Measurements from ENCODE around the gene DUSP9.

The DUSP9 gene

DNA sequence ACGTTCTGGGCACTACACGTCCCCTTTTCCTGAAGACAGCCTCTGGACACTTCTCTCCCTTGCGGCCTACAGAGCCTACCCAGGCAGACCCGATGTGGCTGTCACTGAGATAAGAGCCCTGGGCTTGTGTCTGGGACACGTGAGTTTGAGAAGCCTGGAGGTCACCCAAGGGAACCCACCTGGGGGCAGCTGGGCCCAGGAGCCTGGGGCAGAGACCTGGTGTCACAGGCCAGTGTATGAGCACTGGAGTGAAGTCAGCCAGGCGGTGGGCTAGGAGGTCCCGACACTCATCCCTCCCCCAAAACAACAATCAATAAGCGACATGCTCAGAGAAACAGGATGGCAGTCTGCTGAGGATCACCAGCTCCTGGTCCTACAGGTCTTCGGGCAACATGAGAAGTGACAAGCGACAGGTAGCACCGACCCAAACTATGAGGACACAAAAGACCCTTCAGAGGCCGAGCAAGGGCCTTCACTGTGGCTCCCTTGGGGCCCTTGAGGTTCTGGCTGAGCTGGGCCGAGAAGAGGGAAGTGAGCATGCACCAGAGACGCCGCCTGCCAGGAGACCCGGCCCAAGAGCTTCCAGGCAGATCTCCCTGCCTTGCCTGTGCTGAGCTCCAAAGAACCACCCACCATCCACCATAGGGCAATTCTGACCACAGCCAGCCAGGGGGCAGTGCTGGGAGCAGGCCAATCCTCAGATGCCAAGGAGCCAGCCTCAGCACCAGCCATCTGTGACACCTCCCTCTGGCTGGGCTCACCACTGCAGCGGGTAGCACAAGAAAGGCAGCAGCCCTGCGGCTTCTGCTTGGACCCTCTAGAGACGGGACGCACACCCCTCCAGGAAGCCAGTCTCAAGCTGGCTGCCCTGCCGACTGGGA lies 11.0 kb upstream of the DUSP9 start:
- DNase-seq (ENCODE audit: low read depth in 1 of 2, low spot score in 1 of 2) = no peak

DNA sequence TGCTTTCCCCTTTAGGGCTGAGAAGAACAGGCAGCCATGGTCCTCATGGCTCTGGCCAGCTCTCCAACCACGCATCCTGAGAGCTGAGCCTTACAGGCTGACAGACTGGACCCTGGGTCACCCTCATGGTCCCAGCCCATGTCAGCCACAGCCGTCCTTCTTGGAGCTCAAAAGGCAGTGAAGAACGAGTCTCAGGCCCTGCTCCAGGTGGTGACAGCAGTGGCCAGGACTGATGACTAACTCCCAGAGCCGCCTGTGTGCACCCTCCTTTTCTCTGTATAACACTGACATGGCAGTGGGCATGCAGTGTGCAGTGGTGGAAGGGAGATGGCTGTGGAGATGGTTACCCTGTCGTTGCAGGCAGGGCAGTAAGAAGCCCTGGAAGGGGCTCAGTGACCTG lies 10.3 kb upstream of the DUSP9 start:
- DNase-seq (ENCODE audit: low read depth in 1 of 2, low spot score in 1 of 2) = no peak

- DNase-seq (ENCODE audit: low read depth in 1 of 2, low spot score in 1 of 2) = no peak
Measured at GRCh38 chrX:153637121-153638040, 9.6 kb upstream of the DUSP9 start.

DNA sequence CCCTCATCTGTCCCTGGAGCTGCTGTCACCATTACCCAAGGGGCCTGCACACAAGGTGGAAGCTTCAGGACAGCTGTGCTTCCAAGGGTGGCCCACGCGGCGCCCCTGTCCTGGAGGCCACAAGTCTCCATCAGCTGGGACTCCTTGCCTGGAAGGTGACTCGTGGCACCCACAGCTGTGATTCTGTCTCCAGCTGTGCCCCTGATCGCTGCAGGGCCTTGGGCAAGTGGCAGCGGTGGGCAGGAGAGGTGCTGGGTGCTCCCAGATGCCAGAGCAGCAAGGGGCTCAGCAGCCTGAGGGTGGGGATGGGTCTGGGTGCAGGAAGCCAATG lies 9.0 kb upstream of the DUSP9 start:
- DNase-seq (ENCODE audit: low read depth in 1 of 2, low spot score in 1 of 2) = no peak

DNA sequence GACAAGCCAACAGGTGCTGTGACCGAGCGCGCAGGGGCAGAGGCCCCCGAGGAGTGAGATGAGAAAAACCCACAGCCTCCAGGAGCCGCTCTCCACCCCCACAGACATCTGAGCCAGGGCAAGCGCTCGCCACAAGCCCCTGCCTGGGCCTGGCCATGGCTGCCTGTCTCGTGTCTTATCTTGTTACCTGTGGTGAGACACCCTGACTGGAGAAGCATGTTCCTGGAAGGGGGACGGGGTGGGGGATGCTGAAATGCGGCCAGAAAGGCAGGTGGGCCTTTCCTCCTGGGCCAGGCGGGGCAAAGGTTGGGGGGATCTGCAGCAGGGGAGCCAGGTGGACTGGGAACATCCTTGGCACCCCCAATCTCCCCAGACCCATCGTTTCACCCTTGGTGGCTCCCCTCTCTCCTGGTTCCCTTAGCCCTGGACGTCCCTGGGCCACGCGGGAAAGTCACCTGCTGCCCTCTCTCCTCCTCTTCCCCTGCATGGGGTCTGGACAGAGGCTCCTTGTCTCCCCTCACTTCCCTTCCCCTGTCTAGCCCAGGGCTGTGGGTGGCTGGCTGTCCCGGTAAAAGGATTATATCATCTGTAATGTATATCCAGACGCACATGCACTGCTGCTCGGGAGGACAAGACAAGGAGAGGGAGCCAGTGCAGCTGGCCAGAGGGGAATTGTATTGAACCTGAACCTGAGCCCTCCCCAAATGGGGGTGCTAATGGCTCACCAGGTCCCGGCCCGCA lies 8.4 kb upstream of the DUSP9 start:
- DNase-seq (ENCODE audit: low read depth in 1 of 2, low spot score in 1 of 2) = no peak

GRCh38 chrX:153639177-153640044 lies 7.6 kb upstream of the DUSP9 start:
- no peak for DNase-seq (ENCODE audit: low read depth in 1 of 2, low spot score in 1 of 2)

DNA sequence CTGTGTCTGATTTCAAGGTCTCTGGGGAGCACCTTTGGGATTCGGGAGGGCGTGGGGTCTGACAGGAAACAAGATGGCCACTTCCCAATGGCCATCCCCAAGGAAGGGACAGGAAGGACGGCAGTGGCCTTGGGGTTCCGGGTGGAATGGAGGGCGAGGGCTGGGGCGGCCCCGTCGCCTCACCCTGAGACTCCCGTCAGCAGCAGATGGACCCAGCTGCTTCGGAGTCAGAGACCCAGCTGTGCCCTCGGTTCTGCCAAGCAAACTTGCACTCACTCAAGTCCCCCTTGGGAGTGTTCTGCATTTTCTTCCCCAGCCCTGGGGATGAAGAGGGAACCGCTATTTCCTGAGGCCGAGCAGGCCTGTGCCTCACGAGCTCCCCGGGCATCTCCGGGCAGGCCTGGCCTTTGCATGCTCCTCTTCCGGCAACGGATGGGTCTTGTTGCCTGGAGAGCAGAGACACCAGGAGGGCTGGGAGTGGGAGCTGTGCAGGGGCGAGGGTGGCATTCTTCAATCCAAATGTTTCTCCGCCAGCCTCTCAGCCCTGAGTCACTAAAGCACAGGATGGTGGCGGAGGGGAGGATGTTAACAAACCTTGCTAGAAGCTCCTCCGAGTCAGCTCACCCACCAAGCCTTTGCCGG lies 6.8 kb upstream of the DUSP9 start:
- DNase-seq (ENCODE audit: low read depth in 1 of 2, low spot score in 1 of 2) = no peak

GRCh38 chrX:153640736-153641575 lies 6.0 kb upstream of the DUSP9 start:
- no peak for DNase-seq (ENCODE audit: low read depth in 1 of 2, low spot score in 1 of 2)

DNA sequence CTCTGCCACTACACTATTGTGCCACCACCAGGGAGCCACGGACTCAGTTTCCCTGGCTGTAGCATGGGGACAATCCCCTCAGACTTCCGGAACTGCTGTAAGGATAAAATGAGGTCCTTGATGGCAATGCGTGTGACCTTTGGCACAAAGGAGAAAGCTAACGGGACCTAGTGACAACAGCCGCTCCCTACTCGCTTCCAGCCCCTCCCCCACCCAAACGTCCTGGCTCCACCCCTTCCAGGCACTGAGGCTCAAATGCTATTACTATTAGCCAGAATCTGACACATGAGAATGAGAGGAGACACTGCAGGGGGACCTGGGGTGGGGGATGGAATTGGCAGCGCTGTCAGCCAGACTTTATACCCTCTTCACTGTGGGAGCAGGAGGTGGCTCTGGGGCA lies 5.4 kb upstream of the DUSP9 start:
- no peak for DNase-seq (ENCODE audit: low read depth in 1 of 2, low spot score in 1 of 2)

GRCh38 chrX:153642051-153642654 lies 4.8 kb upstream of the DUSP9 start:
- DNase-seq (ENCODE audit: low read depth in 1 of 2, low spot score in 1 of 2) = no peak

GRCh38 chrX:153642655-153643430 lies 4.2 kb upstream of the DUSP9 start:
- no peak for DNase-seq (ENCODE audit: low read depth in 1 of 2, low spot score in 1 of 2)

DNA sequence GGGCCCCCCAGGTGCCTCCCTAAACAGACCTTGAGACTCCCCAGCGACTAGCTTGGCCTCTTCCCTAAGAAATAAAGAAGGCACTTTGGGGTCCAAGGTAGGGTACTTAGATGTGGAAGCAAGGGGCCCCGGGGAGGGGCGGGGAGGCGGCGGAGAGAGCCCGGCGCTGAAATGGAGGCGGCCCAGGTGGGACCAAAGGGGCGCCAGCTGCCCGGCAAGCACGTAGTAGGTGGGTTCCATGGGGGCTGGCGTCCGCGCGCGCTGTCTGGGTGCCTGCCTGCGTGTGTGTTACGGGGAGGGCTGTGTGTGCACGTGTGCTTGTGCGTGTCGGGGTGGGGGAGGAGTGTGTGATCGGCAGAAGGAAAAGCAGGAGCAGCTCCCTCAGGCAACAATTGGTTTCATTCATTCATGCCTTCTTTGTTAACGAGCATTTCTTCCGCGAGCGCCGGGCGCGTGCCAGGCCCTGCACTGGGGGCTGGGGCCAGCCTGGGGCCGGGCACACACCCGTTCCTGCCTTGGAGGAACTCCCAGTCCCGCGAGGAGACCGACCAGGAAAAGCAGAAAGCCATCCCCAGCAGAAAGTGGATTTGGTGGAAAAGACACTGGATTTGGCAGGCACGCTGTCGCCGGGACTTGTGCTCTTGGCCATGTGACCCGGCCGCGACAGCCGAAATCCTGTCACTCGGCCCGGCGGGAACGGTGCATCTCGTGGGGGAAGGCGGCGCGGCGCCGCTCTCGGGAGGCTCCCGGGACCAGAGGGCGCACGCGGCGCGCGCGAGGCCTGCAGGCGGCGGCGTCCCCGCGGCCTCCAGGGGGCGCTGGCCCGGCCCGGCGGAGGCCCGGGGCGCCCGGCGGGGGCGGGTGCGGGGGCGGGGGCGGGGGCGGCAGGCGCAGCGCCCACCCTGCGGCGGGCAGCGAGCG lies 3.3 kb upstream of the DUSP9 start:
- no peak for DNase-seq (ENCODE audit: low read depth in 1 of 2, low spot score in 1 of 2)

GRCh38 chrX:153644356-153645125 lies 2.5 kb upstream of the DUSP9 start:
- DNase-seq (ENCODE audit: low read depth in 1 of 2, low spot score in 1 of 2) = no peak

DNA sequence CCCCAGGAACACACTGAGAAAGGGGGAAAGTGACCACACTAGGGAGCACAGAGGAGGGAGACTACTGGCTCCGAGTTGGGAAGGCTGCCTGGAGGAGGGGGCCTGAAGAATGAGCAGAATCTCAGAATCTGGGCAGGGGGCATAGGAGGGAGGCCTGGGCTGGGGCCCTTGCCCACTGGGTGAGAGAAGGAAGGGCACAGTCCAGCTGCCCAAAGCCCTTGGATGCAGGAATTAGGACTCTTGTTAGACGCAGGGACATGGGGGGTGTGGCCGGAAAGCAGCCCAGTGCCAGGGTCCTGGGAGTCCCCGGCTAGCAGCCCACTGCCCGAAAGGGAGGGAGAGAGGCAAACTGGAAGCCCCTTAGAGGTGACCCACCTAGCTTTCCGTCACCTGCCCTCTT lies 1.9 kb upstream of the DUSP9 start:
- DNase-seq (ENCODE audit: low read depth in 1 of 2, low spot score in 1 of 2) = no peak

GRCh38 chrX:153645921-153646488 lies 998 bp upstream of the DUSP9 start:
- no peak for DNase-seq (ENCODE audit: low read depth in 1 of 2, low spot score in 1 of 2)

All from activated T-helper 1 cell treated with anti-CD3 and anti-CD28 coated beads, Interleukin-2, amount 50 U/mL, for 16 hours (primary cell).